AG09309 (cell line): ENCODE measurements around the gene USP17L22.
"Not testable (repeated sequence)": the region's sequence is repeated elsewhere in the genome, so short reads cannot be mapped to it uniquely, and the experiment has no call there.

Experiments used
- DNase-seq: peaks from one replicate; pipeline ENCODE4 v3.0.0-alpha.2; 2010; ENCODE audit warnings: low read depth
- H3K4me3 ChIP-seq: 2 replicates; pipeline ENCODE4 v1.5.1; 2011; ENCODE audit warnings: mild to moderate bottlenecking, low read depth, low read length, moderate library complexity; ENCODE audit not compliant: control insufficient read depth

The USP17L22 gene, protein sequence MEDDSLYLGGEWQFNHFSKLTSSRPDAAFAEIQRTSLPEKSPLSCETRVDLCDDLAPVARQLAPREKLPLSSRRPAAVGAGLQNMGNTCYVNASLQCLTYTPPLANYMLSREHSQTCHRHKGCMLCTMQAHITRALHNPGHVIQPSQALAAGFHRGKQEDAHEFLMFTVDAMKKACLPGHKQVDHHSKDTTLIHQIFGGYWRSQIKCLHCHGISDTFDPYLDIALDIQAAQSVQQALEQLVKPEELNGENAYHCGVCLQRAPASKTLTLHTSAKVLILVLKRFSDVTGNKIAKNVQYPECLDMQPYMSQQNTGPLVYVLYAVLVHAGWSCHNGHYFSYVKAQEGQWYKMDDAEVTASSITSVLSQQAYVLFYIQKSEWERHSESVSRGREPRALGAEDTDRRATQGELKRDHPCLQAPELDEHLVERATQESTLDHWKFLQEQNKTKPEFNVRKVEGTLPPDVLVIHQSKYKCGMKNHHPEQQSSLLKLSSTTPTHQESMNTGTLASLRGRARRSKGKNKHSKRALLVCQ

DNA sequence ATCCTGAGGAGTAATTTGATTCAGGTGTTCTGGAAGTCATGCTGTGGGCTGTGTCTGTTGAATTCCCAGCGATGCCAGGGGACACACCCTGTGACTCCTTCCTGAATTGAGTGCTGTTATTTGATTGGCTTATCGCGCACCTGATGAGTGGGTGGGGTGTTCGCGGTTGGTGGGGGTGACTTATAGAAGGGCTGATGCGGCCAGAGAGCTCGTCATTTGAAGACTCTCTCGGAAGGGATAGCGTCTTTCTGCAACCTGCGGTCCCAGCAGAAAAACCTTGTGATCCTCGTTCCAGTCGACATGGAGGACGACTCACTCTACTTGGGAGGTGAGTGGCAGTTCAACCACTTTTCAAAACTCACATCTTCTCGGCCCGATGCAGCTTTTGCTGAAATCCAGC, at the start of gene USP17L22:
USP17L22 (plus strand) TSS at position 301 of the 400 bp plus-strand sequence; CDS start at position 301, 0 bp downstream.
- not testable (repeated sequence) for DNase-seq, H3K4me3 ChIP-seq

DNA sequence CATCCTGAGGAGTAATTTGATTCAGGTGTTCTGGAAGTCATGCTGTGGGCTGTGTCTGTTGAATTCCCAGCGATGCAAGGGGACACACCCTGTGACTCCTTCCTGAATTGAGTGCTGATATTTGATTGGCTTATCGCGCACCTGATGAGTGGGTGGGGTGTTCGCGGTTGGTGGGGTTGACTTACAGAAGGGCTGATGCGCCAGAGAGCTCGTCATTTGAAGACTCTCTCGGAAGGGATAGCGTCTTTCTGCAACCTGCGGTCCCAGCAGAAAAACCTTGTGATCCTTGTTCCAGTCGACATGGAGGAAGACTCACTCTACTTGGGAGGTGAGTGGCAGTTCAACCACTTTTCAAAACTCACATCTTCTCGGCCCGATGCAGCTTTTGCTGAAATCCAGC, 47.6 kb upstream of the USP17L22 start, which contains the start of gene USP17L12:
USP17L12 (plus strand) TSS at position 301 of the 400 bp plus-strand sequence; CDS start at position 301, 0 bp downstream.
- DNase-seq, H3K4me3 ChIP-seq: not testable (repeated sequence)

DNA sequence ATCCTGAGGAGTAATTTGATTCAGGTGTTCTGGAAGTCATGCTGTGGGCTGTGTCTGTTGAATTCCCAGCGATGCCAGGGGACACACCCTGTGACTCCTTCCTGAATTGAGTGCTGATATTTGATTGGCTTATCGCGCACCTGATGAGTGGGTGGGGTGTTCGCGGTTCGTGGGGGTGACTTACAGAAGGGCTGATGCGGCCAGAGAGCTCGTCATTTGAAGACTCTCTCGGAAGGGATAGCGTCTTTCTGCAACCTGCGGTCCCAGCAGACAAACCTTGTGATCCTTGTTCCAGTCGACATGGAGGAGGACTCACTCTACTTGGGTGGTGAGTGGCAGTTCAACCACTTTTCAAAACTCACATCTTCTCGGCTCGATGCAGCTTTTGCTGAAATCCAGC, 42.8 kb upstream of the USP17L22 start, which contains the start of gene USP17L13:
USP17L13 (plus strand) TSS at position 301 of the 400 bp plus-strand sequence; CDS start at position 301, 0 bp downstream.
- not testable (repeated sequence) for H3K4me3 ChIP-seq, DNase-seq

DNA sequence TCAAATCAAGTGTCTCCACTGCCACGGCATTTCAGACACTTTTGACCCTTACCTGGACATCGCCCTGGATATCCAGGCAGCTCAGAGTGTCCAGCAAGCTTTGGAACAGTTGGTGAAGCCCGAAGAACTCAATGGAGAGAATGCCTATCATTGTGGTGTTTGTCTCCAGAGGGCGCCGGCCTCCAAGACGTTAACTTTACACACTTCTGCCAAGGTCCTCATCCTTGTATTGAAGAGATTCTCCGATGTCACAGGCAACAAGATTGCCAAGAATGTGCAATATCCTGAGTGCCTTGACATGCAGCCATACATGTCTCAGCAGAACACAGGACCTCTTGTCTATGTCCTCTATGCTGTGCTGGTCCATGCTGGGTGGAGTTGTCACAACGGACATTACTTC, 37.2 kb upstream of the USP17L22 start:
- DNase-seq, H3K4me3 ChIP-seq: not testable (repeated sequence)

DNA sequence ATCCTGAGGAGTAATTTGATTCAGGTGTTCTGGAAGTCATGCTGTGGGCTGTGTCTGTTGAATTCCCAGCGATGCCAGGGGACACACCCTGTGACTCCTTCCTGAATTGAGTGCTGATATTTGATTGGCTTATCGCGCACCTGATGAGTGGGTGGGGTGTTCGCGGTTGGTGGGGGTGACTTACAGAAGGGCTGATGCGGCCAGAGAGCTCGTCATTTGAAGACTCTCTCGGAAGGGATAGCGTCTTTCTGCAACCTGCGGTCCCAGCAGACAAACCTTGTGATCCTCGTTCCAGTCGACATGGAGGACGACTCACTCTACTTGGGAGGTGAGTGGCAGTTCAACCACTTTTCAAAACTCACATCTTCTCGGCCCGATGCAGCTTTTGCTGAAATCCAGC, 33.3 kb upstream of the USP17L22 start, which contains the start of gene USP17L15:
USP17L15 (plus strand) TSS at position 301 of the 400 bp plus-strand sequence; CDS start at position 301, 0 bp downstream.
- not testable (repeated sequence) for H3K4me3 ChIP-seq, DNase-seq

DNA sequence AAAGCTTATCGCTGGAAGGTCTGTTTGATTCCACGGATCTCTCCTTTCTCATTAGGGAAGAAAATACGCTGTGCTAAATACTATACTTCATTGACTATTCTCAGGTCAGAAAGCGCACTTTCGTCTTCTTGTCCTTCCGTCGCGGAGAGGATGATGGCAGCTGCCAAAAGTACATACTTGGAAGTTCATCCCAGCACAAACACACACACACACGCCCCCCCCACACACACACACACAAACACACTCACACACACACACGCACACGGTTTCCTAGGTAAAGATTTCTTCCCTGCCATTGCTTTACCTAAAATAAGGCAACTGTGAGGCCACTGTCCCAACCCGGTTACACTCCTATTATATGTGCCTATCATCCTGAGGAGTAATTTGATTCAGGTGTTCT, 29.0 kb upstream of the USP17L22 start:
- not testable (repeated sequence) for H3K4me3 ChIP-seq, DNase-seq

DNA sequence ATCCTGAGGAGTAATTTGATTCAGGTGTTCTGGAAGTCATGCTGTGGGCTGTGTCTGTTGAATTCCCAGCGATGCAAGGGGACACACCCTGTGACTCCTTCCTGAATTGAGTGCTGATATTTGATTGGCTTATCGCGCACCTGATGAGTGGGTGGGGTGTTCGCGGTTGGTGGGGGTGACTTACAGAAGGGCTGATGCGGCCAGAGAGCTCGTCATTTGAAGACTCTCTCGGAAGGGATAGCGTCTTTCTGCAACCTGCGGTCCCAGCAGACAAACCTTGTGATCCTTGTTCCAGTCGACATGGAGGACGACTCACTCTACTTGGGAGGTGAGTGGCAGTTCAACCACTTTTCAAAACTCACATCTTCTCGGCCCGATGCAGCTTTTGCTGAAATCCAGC, 23.8 kb upstream of the USP17L22 start, which contains the start of gene USP17L17:
USP17L17 (plus strand) TSS at position 301 of the 400 bp plus-strand sequence; CDS start at position 301, 0 bp downstream.
- not testable (repeated sequence) for DNase-seq

DNA sequence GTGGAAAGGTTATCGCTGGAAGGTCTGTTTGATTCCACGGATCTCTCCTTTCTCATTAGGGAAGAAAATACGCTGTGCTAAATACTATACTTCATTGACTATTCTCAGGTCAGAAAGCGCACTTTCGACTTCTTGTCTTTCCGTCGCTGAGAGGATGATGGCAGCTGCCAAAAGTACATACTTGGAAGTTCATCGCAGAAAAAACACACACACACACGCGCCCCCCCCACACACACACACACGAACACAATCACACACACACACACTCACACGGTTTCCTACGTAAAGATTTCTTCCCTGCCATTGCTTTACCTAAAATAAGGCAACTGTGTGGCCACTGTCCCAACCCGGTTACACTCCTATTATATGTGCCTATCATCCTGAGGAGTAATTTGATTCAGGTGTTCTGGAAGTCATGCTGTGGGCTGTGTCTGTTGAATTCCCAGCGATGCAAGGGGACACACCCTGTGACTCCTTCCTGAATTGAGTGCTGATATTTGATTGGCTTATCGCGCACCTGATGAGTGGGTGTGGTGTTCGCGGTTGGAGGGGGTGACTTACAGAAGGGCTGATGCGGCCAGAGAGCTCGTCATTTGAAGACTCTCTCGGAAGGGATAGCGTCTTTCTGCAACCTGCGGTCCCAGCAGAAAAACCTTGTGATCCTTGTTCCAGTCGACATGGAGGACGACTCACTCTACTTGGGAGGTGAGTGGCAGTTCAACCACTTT, 19.3 kb upstream of the USP17L22 start, which contains the start of gene USP17L18:
USP17L18 (plus strand) TSS at position 678 of the 728 bp plus-strand sequence; CDS start at position 678, 0 bp downstream.
- DNase-seq, H3K4me3 ChIP-seq: not testable (repeated sequence)

More for the DNA sequence above, 23.8 kb upstream of the USP17L22 start, which contains the start of gene USP17L17:
- H3K4me3 ChIP-seq = not testable (repeated sequence)

DNA sequence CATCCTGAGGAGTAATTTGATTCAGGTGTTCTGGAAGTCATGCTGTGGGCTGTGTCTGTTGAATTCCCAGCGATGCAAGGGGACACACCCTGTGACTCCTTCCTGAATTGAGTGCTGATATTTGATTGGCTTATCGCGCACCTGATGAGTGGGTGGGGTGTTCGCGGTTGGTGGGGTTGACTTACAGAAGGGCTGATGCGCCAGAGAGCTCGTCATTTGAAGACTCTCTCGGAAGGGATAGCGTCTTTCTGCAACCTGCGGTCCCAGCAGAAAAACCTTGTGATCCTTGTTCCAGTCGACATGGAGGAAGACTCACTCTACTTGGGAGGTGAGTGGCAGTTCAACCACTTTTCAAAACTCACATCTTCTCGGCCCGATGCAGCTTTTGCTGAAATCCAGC, 14.3 kb upstream of the USP17L22 start, which contains the start of gene USP17L19:
USP17L19 (plus strand) TSS at position 301 of the 400 bp plus-strand sequence; CDS start at position 301, 0 bp downstream.
- not testable (repeated sequence) for H3K4me3 ChIP-seq, DNase-seq

DNA sequence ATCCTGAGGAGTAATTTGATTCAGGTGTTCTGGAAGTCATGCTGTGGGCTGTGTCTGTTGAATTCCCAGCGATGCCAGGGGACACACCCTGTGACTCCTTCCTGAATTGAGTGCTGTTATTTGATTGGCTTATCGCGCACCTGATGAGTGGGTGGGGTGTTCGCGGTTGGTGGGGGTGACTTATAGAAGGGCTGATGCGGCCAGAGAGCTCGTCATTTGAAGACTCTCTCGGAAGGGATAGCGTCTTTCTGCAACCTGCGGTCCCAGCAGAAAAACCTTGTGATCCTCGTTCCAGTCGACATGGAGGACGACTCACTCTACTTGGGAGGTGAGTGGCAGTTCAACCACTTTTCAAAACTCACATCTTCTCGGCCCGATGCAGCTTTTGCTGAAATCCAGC, 9.6 kb upstream of the USP17L22 start, which contains the start of gene USP17L20:
USP17L20 (plus strand) TSS at position 301 of the 400 bp plus-strand sequence; CDS start at position 301, 0 bp downstream.
- not testable (repeated sequence) for DNase-seq, H3K4me3 ChIP-seq

DNA sequence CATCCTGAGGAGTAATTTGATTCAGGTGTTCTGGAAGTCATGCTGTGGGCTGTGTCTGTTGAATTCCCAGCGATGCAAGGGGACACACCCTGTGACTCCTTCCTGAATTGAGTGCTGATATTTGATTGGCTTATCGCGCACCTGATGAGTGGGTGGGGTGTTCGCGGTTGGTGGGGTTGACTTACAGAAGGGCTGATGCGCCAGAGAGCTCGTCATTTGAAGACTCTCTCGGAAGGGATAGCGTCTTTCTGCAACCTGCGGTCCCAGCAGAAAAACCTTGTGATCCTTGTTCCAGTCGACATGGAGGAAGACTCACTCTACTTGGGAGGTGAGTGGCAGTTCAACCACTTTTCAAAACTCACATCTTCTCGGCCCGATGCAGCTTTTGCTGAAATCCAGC, 4.8 kb upstream of the USP17L22 start, which contains the start of gene USP17L21:
USP17L21 (plus strand) TSS at position 301 of the 400 bp plus-strand sequence; CDS start at position 301, 0 bp downstream.
- DNase-seq, H3K4me3 ChIP-seq: not testable (repeated sequence)

DNA sequence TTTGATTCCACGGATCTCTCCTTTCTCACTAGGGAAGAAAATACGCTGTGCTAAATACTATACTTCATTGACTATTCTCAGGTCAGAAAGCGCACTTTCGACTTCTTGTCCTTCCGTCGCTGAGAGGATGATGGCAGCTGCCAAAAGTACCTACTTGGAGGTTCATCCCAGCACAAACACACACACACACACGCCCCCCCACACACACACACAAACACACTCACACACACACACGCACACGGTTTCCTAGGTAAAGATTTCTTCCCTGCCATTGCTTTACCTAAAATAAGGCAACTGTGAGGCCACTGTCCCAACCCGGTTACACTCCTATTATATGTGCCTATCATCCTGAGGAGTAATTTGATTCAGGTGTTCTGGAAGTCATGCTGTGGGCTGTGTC, 4.3 kb downstream of the USP17L22 start:
- DNase-seq, H3K4me3 ChIP-seq: not testable (repeated sequence)
